Measurements from ENCODE around the gene TMC3. TPM values are rescaled to one million over a fixed set of nuclear protein-coding genes. Genes with fewer than 3 reads are reported as not detected.

Gene TMC3
- total and polyA plus RNA-seq, 2 of the 13 experiments (the other 11 are each of a cell fraction or from before 2014, with no cell fraction given) = not detected

DNA sequence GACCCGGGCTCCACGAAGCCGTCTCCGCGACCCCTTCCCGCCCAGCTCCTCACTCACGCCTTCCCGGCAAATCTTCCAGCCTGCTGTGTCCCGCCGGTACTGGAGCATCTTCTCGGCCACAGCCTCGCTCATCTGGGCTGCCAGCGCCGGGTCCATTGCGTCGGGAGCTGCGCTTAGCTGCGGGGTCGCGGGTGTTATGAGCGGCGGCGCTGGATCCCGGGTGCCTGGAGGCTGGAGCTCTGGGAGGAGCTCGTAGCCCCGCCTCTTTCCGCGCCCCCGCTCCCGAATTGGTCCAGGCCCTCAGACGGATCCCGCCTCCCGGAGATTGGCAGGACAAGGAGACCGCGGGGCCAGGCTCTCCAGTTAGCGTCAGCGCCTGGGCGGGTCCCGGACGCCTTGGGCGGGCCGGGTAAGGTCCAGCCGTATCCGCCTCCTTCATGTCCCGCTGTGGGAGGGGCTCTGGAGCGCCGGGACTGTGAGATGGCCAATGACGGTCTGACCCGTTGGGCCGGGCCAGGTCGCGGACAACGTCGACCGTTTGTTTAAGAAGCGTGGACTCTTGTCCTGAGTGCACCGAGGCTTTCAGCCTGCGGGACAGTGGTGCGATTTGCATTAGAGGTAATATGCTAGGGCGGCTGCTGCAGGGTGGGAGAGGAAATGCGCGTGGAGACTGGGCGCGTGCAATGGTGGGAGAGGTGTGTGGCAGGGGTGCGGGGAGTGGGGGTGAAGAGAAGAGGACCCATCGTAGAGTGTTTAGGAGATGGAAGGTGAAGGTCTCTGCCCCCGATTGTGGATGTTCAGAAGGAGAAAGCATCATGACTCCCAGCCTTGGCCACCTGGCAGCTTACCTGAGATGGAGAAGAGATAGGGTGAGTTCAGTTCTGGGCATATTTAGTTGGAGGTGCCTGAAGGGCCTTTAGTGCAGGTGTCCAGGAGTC, 49.8 kb downstream of the TMC3 start, which contains the start of gene STARD5 (continued):
- no peak for TF ChIP-seq ZNF75D (CRISPR knock-in tag; IDR thresholded peaks at IDR 0.05; ENCODE audit: borderline replicate concordance)
- TF ChIP-seq ZNF253 (CRISPR knock-in tag; IDR thresholded peaks at IDR 0.05; ENCODE audit: borderline replicate concordance) = no peak
- no peak for TF ChIP-seq SOX13 (IDR thresholded peaks at IDR 0.05)
- 0 out of 4 replicates have a peak, but pooled peaks of 1 of the 2 experiments have one; percentile 13 for TF ChIP-seq SOX13 (CRISPR knock-in tag; conservative IDR thresholded peaks at IDR 0.05 in 1 of 2, IDR thresholded peaks at IDR 0.05 in 1 of 2)
- TF ChIP-seq CCDC6 (CRISPR knock-in tag; IDR thresholded peaks at IDR 0.05) = no peak
- TF ChIP-seq YEATS4 (CRISPR knock-in tag; IDR thresholded peaks at IDR 0.05; ENCODE audit: borderline replicate concordance) = peak; percentile 28; the same call in 1 of the 2 replicates
- peak; percentile 93 for TF ChIP-seq NFYB (CRISPR knock-in tag; IDR thresholded peaks at IDR 0.05)
- no peak for TF ChIP-seq ZNF124 (CRISPR knock-in tag; IDR thresholded peaks at IDR 0.05)
- TF ChIP-seq ZNF329 (CRISPR knock-in tag; IDR thresholded peaks at IDR 0.05; ENCODE audit: low read depth) = no peak
- no peak for TF ChIP-seq KLF6 (CRISPR knock-in tag; IDR thresholded peaks at IDR 0.05)
- TF ChIP-seq NFIB (CRISPR knock-in tag; IDR thresholded peaks at IDR 0.05; ENCODE audit: borderline replicate concordance) = no peak
- TF ChIP-seq ZNF660 (CRISPR knock-in tag; IDR thresholded peaks at IDR 0.05; ENCODE audit: borderline replicate concordance, low read depth) = no peak
- no peak for TF ChIP-seq ZNF282 (IDR thresholded peaks at IDR 0.05; ENCODE audit: partially characterized antibody)
- TF ChIP-seq PHF5A (CRISPR knock-in tag; IDR thresholded peaks at IDR 0.05; ENCODE audit: low read depth, unreplicated experiment) = no peak
- TF ChIP-seq, protein P1, sequence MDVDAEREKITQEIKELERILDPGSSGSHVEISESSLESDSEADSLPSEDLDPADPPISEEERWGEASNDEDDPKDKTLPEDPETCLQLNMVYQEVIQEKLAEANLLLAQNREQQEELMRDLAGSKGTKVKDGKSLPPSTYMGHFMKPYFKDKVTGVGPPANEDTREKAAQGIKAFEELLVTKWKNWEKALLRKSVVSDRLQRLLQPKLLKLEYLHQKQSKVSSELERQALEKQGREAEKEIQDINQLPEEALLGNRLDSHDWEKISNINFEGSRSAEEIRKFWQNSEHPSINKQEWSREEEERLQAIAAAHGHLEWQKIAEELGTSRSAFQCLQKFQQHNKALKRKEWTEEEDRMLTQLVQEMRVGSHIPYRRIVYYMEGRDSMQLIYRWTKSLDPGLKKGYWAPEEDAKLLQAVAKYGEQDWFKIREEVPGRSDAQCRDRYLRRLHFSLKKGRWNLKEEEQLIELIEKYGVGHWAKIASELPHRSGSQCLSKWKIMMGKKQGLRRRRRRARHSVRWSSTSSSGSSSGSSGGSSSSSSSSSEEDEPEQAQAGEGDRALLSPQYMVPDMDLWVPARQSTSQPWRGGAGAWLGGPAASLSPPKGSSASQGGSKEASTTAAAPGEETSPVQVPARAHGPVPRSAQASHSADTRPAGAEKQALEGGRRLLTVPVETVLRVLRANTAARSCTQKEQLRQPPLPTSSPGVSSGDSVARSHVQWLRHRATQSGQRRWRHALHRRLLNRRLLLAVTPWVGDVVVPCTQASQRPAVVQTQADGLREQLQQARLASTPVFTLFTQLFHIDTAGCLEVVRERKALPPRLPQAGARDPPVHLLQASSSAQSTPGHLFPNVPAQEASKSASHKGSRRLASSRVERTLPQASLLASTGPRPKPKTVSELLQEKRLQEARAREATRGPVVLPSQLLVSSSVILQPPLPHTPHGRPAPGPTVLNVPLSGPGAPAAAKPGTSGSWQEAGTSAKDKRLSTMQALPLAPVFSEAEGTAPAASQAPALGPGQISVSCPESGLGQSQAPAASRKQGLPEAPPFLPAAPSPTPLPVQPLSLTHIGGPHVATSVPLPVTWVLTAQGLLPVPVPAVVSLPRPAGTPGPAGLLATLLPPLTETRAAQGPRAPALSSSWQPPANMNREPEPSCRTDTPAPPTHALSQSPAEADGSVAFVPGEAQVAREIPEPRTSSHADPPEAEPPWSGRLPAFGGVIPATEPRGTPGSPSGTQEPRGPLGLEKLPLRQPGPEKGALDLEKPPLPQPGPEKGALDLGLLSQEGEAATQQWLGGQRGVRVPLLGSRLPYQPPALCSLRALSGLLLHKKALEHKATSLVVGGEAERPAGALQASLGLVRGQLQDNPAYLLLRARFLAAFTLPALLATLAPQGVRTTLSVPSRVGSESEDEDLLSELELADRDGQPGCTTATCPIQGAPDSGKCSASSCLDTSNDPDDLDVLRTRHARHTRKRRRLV (CRISPR knock-in tag; IDR thresholded peaks at IDR 0.05) = no peak
- TF ChIP-seq RCOR2 (CRISPR knock-in tag; IDR thresholded peaks at IDR 0.05) = no peak
- TF ChIP-seq ZNF616 (CRISPR knock-in tag; IDR thresholded peaks at IDR 0.05; ENCODE audit: low read depth) = 0 out of 2 replicates have a peak, but pooled peaks have one; percentile 33
- TF ChIP-seq JARID2 (CRISPR knock-in tag; IDR thresholded peaks at IDR 0.05; ENCODE audit: insufficient replicate concordance) = no peak
- TF ChIP-seq ZIK1 (CRISPR knock-in tag; IDR thresholded peaks at IDR 0.05; ENCODE audit: borderline replicate concordance, low read depth) = no peak
- TF ChIP-seq GFI1 (CRISPR knock-in tag; IDR thresholded peaks at IDR 0.05; ENCODE audit: borderline replicate concordance) = no peak
- no peak for TF ChIP-seq NFATC3 (CRISPR knock-in tag; IDR thresholded peaks at IDR 0.05)
- peak; percentile 74 for TF ChIP-seq GABPB1 (CRISPR knock-in tag; IDR thresholded peaks at IDR 0.05)
- no peak for TF ChIP-seq KDM4B (CRISPR knock-in tag; IDR thresholded peaks at IDR 0.05)
- peak; percentile 60; the same call in 1 of the 2 replicates for TF ChIP-seq ZSCAN25 (CRISPR knock-in tag; IDR thresholded peaks at IDR 0.05)
- no peak for TF ChIP-seq BRCA1 (CRISPR knock-in tag; IDR thresholded peaks at IDR 0.05)

Data from HepG2 (cell line).